Activated CD4-positive, alpha-beta memory T cell treated with anti-CD3 and anti-CD28 coated beads, Interleukin-2, amount 10 ng/mL, durations not matched to agents 7 days and 5 days (primary cell): ENCODE data around the gene COL5A1. TPM values are rescaled to one million over a fixed set of nuclear protein-coding genes. Genes with fewer than 3 reads are reported as not detected.
"Not testable (repeated sequence)": the region's sequence is repeated elsewhere in the genome, so short reads cannot be mapped to it uniquely, and the experiment has no call there.

ENCODE experiments used
- CTCF ChIA-PET: fragments of 350-600 bp; sonication (Branson Sonifier 250); formaldehyde crosslinking; loops from one replicate; lab custom pipeline; 2021; ENCODE audit warnings: antibody characterized with exemption, inconsistent platforms; lab: Charles Lee
- POLR2A ChIA-PET: fragments of 350-600 bp; sonication (Branson Sonifier 250); formaldehyde crosslinking; loops from one replicate; lab custom pipeline; 2021; ENCODE audit warnings: antibody characterized with exemption; lab: Charles Lee
- DNase-seq: peaks from one replicate; pipeline ENCODE4 v3.0.0-alpha.2; 2020
- H3K27ac Mint-ChIP-seq: one replicate; pipeline ENCODE4 v1.8.0; 2021; ENCODE audit warnings: mild to moderate bottlenecking, mixed read lengths
- H3K27me3 Mint-ChIP-seq: one replicate; pipeline ENCODE4 v1.8.0; 2021; ENCODE audit warnings: mixed read lengths
- H3K36me3 Mint-ChIP-seq: one replicate; pipeline ENCODE4 v1.8.0; 2021; ENCODE audit warnings: low read depth, mixed read lengths
- H3K4me1 Mint-ChIP-seq: one replicate; pipeline ENCODE4 v1.8.0; 2021; ENCODE audit warnings: mixed read lengths
- H3K4me3 Mint-ChIP-seq: one replicate; pipeline ENCODE4 v1.8.0; 2021; ENCODE audit warnings: mild to moderate bottlenecking, mixed read lengths
- H3K9me3 Mint-ChIP-seq: one replicate; pipeline ENCODE4 v1.8.0; 2021; ENCODE audit warnings: mixed read lengths
- total RNA-seq, 2 experiments: library from RNA; stranded (reverse); gene quantifications; one replicate each; pipeline ENCODE4 v1.2.3, GENCODE V29; 2021

The COL5A1 gene
- total RNA-seq, 2 experiments from 2014 or later, result 0.10 to 0.13 TPM

- Mint-ChIP-seq H3K36me3 (no peaks in the 10 kb centered on the region), H3K9me3 (peaks cover 7% of the 10 kb centered on the region), H3K27ac (no peak overlapping the region), H3K27me3 (no peaks in the 10 kb centered on the region), H3K4me3 (no peak overlapping the region), H3K4me1 (no peaks in the 10 kb centered on the region)
- no peak for DNase-seq
- ChIA-PET POLR2A (no interaction called here), CTCF (no interaction called here)
Observed at GRCh38 chr9:134708672-134709038, 67.1 kb downstream of the COL5A1 start.

GRCh38 chr9:134709512-134710270 lies 68.1 kb downstream of the COL5A1 start:
- ChIA-PET POLR2A (no interaction called here), CTCF (no interaction called here)
- no peaks in the 10 kb centered on the region for H3K4me1 Mint-ChIP-seq
- H3K27ac Mint-ChIP-seq, result no peak overlapping the region
- H3K9me3 Mint-ChIP-seq, result peaks cover 13% of the 10 kb centered on the region
- H3K36me3 Mint-ChIP-seq, result no peaks in the 10 kb centered on the region
- DNase-seq, result no peak
- H3K27me3 Mint-ChIP-seq, result no peaks in the 10 kb centered on the region
- H3K4me3 Mint-ChIP-seq, result no peak overlapping the region

GRCh38 chr9:134710271-134710540 lies 68.6 kb downstream of the COL5A1 start:
- H3K9me3 Mint-ChIP-seq, result peaks cover 13% of the 10 kb centered on the region
- no peak overlapping the region for H3K27ac Mint-ChIP-seq
- no peak overlapping the region for H3K4me3 Mint-ChIP-seq
- DNase-seq, result no peak
- H3K27me3 Mint-ChIP-seq, result no peaks in the 10 kb centered on the region
- no peaks in the 10 kb centered on the region for H3K36me3 Mint-ChIP-seq
- POLR2A ChIA-PET, result no interaction called here
- CTCF ChIA-PET, result no interaction called here
- no peaks in the 10 kb centered on the region for H3K4me1 Mint-ChIP-seq

- ChIA-PET CTCF (no interaction called here), POLR2A (no interaction called here)
- Mint-ChIP-seq H3K4me3 (no peak overlapping the region), H3K27ac (no peak overlapping the region), H3K9me3 (peaks cover 13% of the 10 kb centered on the region), H3K27me3 (no peaks in the 10 kb centered on the region), H3K36me3 (no peaks in the 10 kb centered on the region), H3K4me1 (no peaks in the 10 kb centered on the region)
- DNase-seq, result no peak
Observed at GRCh38 chr9:134710901-134711300, 69.3 kb downstream of the COL5A1 start.

- H3K27me3 Mint-ChIP-seq, result no peaks in the 10 kb centered on the region
- ChIA-PET CTCF (no interaction called here), POLR2A (no interaction called here)
- DNase-seq, result no peak
- H3K4me3 Mint-ChIP-seq, result no peak overlapping the region
- no peak overlapping the region for H3K27ac Mint-ChIP-seq
- peaks cover 13% of the 10 kb centered on the region for H3K9me3 Mint-ChIP-seq
- no peaks in the 10 kb centered on the region for H3K4me1 Mint-ChIP-seq
- H3K36me3 Mint-ChIP-seq, result no peaks in the 10 kb centered on the region
Observed at GRCh38 chr9:134712243-134712642, 70.6 kb downstream of the COL5A1 start.

GRCh38 chr9:134712926-134713325 lies 71.3 kb downstream of the COL5A1 start:
- no peaks in the 10 kb centered on the region for H3K27me3 Mint-ChIP-seq
- POLR2A ChIA-PET, result no interaction called here
- no peaks in the 10 kb centered on the region for H3K36me3 Mint-ChIP-seq
- no peaks in the 10 kb centered on the region for H3K4me1 Mint-ChIP-seq
- no peak overlapping the region for H3K4me3 Mint-ChIP-seq
- no peak for DNase-seq
- CTCF ChIA-PET, result no interaction called here
- no peak overlapping the region for H3K27ac Mint-ChIP-seq
- peaks cover 13% of the 10 kb centered on the region for H3K9me3 Mint-ChIP-seq

GRCh38 chr9:134715536-134715935 lies 73.9 kb downstream of the COL5A1 start:
- H3K27ac Mint-ChIP-seq, H3K4me1 Mint-ChIP-seq, H3K4me3 Mint-ChIP-seq, DNase-seq, POLR2A ChIA-PET, H3K27me3 Mint-ChIP-seq, H3K36me3 Mint-ChIP-seq, CTCF ChIA-PET: not testable (repeated sequence)
- H3K9me3 Mint-ChIP-seq, result peaks cover 13% of the 10 kb centered on the region

- DNase-seq, result no peak
- ChIA-PET POLR2A (no interaction called here), CTCF (no interaction called here)
- Mint-ChIP-seq H3K4me3 (no peak overlapping the region), H3K27ac (no peak overlapping the region), H3K27me3 (no peaks in the 10 kb centered on the region), H3K4me1 (no peaks in the 10 kb centered on the region), H3K36me3 (no peaks in the 10 kb centered on the region), H3K9me3 (peaks cover 13% of the 10 kb centered on the region)
Observed at GRCh38 chr9:134716067-134716466, 74.5 kb downstream of the COL5A1 start.

- Mint-ChIP-seq H3K36me3 (no peaks in the 10 kb centered on the region), H3K4me1 (no peaks in the 10 kb centered on the region), H3K27ac (no peak overlapping the region), H3K27me3 (no peaks in the 10 kb centered on the region), H3K9me3 (peaks cover 13% of the 10 kb centered on the region), H3K4me3 (no peak overlapping the region)
- POLR2A ChIA-PET, result no interaction called here
- no peak for DNase-seq
- CTCF ChIA-PET, result interaction anchor here (0.6 kb wide), 1 partner anchor 87 kb away, joined by 3 read pairs; no protein-coding TSS in a partner anchor
Observed at GRCh38 chr9:134717056-134717455, 75.5 kb downstream of the COL5A1 start.

- no peaks in the 10 kb centered on the region for H3K4me1 Mint-ChIP-seq
Observed at GRCh38 chr9:134717924-134718645, 76.5 kb downstream of the COL5A1 start.

GRCh38 chr9:134719331-134719730 lies 77.7 kb downstream of the COL5A1 start:
- Mint-ChIP-seq H3K27ac (no peak overlapping the region), H3K36me3 (no peaks in the 10 kb centered on the region), H3K27me3 (peaks cover 2% of the 10 kb centered on the region), H3K9me3 (peaks cover under 1% of the 10 kb centered on the region), H3K4me3 (no peak overlapping the region), H3K4me1 (no peaks in the 10 kb centered on the region)
- no peak for DNase-seq
- ChIA-PET POLR2A (no interaction called here), CTCF (no interaction called here)

More at GRCh38 chr9:134717924-134718645, 76.5 kb downstream of the COL5A1 start:
- CTCF ChIA-PET, result interaction anchor here (0.6 kb wide), 1 partner anchor 86 kb away, joined by 3 read pairs; no protein-coding TSS in a partner anchor
- POLR2A ChIA-PET, result no interaction called here
- Mint-ChIP-seq H3K9me3 (peaks cover 11% of the 10 kb centered on the region), H3K27ac (no peak overlapping the region), H3K36me3 (no peaks in the 10 kb centered on the region), H3K4me3 (no peak overlapping the region), H3K27me3 (peaks cover 2% of the 10 kb centered on the region)
- DNase-seq, result no peak

- no peaks in the 10 kb centered on the region for H3K36me3 Mint-ChIP-seq
- H3K4me3 Mint-ChIP-seq, result no peak overlapping the region
- POLR2A ChIA-PET, result no interaction called here
- no peak for DNase-seq
- H3K4me1 Mint-ChIP-seq, result peaks cover under 1% of the 10 kb centered on the region
- no peaks in the 10 kb centered on the region for H3K9me3 Mint-ChIP-seq
- peaks cover 2% of the 10 kb centered on the region for H3K27me3 Mint-ChIP-seq
- no peak overlapping the region for H3K27ac Mint-ChIP-seq
- CTCF ChIA-PET, result no interaction called here
Observed at GRCh38 chr9:134720136-134720753, 78.6 kb downstream of the COL5A1 start.

- ChIA-PET CTCF (no interaction called here), POLR2A (no interaction called here)
- Mint-ChIP-seq H3K4me3 (no peak overlapping the region), H3K36me3 (no peaks in the 10 kb centered on the region), H3K4me1 (peaks cover 6% of the 10 kb centered on the region), H3K9me3 (no peaks in the 10 kb centered on the region), H3K27ac (no peak overlapping the region), H3K27me3 (peaks cover 2% of the 10 kb centered on the region)
- no peak for DNase-seq
Observed at GRCh38 chr9:134720796-134721195, 79.2 kb downstream of the COL5A1 start.
